Activated B cell treated with CpG ODN at 0.5 μM for 24 hours (primary cell): ENCODE data around the gene HOXB8. TPM values are rescaled to one million over a fixed set of nuclear protein-coding genes. Genes with fewer than 3 reads are reported as not detected.

ENCODE experiments used
- ATAC-seq: fragments of 200-7000 bp; cut with Tn5 transposase; one replicate; pipeline ENCODE4 v1.10.0; 2021; ENCODE audit warnings: low read depth, mild to moderate bottlenecking, moderate library complexity
- CTCF ChIA-PET: fragments of 350-600 bp; sonication (Branson Sonifier 250); formaldehyde crosslinking; loops from one replicate; lab custom pipeline; 2021; ENCODE audit warnings: antibody characterized with exemption; lab: Charles Lee
- POLR2A ChIA-PET: fragments of 350-600 bp; sonication (Branson Sonifier 250); formaldehyde crosslinking; loops from one replicate; lab custom pipeline; 2021; ENCODE audit warnings: antibody characterized with exemption; lab: Charles Lee
- DNase-seq: peaks from one replicate; pipeline ENCODE4 v3.0.0; 2022
- H3K27ac Mint-ChIP-seq: one replicate; pipeline ENCODE4 v1.8.0; 2020; ENCODE audit warnings: mixed read lengths
- H3K27me3 Mint-ChIP-seq: one replicate; pipeline ENCODE4 v1.8.0; 2021; ENCODE audit warnings: mixed read lengths
- H3K36me3 Mint-ChIP-seq: one replicate; pipeline ENCODE4 v1.8.0; 2021; ENCODE audit warnings: low read depth, mixed read lengths
- H3K4me1 Mint-ChIP-seq: one replicate; pipeline ENCODE4 v1.8.0; 2021; ENCODE audit warnings: mixed read lengths
- H3K4me3 Mint-ChIP-seq: one replicate; pipeline ENCODE4 v1.8.0; 2020; ENCODE audit warnings: mild to moderate bottlenecking, mixed read lengths
- H3K9me3 Mint-ChIP-seq: one replicate; pipeline ENCODE4 v1.8.0; 2020; ENCODE audit warnings: mixed read lengths
- intact Hi-C: fragments of 100-400 bp; cut with micrococcal nuclease; formaldehyde crosslinking; loops from one replicate; pipeline ENCODE4 v1.15.1; 2024
- total RNA-seq: library from RNA; stranded (reverse); gene quantifications from 2 replicates; pipeline ENCODE4 v1.2.3, GENCODE V29; 2022
- TF ChIP-seq, protein P1 (sequence below): fragments of 200-600 bp; IDR thresholded peaks from one replicate; pipeline ENCODE4 v1.8.0; 2022; ENCODE audit warnings: antibody characterized with exemption, mild to moderate bottlenecking

HOXB8 gene
- total RNA-seq, 1 donor from 2014 or later, result not detected

DNA sequence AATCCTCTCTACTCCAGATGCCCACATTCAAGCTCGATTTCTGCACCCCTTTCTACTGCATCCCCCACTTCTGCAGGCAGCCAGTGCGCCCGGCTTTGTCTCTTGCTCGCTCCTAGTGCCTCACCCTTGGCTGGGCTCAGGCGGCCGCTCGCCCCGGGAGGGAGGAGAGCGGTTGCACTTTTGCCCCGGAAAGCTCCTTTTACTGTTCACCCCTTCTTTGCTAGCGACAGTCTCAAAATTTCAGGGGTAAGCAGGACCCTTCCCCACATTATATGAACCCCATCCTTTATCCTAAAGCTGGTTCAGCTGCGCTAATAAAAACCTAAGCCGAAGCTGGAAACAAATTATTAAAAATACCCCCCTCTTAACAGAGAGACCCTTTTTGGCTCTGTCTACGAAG is 22.5 kb downstream of the HOXB8 start:
- TF ChIP-seq, protein P1, sequence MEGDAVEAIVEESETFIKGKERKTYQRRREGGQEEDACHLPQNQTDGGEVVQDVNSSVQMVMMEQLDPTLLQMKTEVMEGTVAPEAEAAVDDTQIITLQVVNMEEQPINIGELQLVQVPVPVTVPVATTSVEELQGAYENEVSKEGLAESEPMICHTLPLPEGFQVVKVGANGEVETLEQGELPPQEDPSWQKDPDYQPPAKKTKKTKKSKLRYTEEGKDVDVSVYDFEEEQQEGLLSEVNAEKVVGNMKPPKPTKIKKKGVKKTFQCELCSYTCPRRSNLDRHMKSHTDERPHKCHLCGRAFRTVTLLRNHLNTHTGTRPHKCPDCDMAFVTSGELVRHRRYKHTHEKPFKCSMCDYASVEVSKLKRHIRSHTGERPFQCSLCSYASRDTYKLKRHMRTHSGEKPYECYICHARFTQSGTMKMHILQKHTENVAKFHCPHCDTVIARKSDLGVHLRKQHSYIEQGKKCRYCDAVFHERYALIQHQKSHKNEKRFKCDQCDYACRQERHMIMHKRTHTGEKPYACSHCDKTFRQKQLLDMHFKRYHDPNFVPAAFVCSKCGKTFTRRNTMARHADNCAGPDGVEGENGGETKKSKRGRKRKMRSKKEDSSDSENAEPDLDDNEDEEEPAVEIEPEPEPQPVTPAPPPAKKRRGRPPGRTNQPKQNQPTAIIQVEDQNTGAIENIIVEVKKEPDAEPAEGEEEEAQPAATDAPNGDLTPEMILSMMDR, result no peak
- ChIA-PET POLR2A (interaction anchor here (0.8 to 1.6 kb wide), 6 partner anchors 14 to 257 kb away, joined by 3 to 5 read pairs (median 3); partner anchors contain the start of gene HOXB8), CTCF (interaction anchor here (0.8 to 4.5 kb wide), 22 partner anchors 9 to 567 kb away, joined by 3 to 31 read pairs (median 4); partner anchors contain the start of gene HOXB8)
- Mint-ChIP-seq H3K9me3 (no peaks in the 10 kb centered on the region), H3K4me3 (peak overlapping the region; percentile 56), H3K4me1 (peaks cover 45% of the 10 kb centered on the region), H3K27me3 (peaks cover 73% of the 10 kb centered on the region), H3K27ac (no peak overlapping the region), H3K36me3 (no peaks in the 10 kb centered on the region)
- no peak for ATAC-seq
- DNase-seq, result no peak
- intact Hi-C loops, result loop anchor here (2.0 to 10.0 kb wide), 4 partner anchors 136 to 438 kb away; no protein-coding TSS in a partner anchor

DNA sequence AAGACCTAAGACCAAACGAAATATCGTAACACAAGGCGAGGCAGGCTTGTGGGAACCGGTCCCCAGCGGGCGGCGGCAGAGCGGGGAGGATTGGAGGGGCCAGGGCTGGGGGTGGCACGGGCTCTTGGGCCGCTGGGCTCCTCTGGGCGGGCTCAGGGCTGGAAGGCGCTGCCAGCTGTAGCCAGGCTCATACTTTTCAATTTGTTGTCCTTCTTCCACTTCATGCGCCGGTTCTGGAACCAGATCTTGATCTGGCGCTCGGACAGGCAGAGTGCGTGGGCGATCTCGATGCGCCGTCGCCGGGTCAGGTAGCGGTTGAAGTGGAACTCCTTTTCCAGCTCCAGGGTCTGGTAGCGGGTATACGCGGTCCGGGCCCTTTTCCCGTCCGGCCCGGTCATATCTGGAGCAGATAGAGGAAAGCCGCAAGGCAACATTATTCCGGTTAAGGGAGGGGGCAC is 23.0 kb downstream of the HOXB8 start:
- Mint-ChIP-seq H3K36me3 (no peaks in the 10 kb centered on the region), H3K27me3 (peaks cover 74% of the 10 kb centered on the region), H3K4me3 (no peak overlapping the region), H3K27ac (no peak overlapping the region), H3K9me3 (no peaks in the 10 kb centered on the region), H3K4me1 (peaks cover 42% of the 10 kb centered on the region)
- POLR2A ChIA-PET, result interaction anchor here (0.8 to 1.6 kb wide), 3 partner anchors 13 to 26 kb away, joined by 3 to 5 read pairs (median 3); no protein-coding TSS in a partner anchor
- CTCF ChIA-PET, result interaction anchor here (1.1 to 4.5 kb wide), 11 partner anchors 8 to 566 kb away, joined by 3 to 31 read pairs (median 9); partner anchors contain the start of gene HOXB8
- DNase-seq (no peak), ATAC-seq (no peak)
- intact Hi-C loops, result loop anchor here (2.0 to 10.0 kb wide), 4 partner anchors 135 to 437 kb away; no protein-coding TSS in a partner anchor
- TF ChIP-seq, protein P1, result no peak

DNA sequence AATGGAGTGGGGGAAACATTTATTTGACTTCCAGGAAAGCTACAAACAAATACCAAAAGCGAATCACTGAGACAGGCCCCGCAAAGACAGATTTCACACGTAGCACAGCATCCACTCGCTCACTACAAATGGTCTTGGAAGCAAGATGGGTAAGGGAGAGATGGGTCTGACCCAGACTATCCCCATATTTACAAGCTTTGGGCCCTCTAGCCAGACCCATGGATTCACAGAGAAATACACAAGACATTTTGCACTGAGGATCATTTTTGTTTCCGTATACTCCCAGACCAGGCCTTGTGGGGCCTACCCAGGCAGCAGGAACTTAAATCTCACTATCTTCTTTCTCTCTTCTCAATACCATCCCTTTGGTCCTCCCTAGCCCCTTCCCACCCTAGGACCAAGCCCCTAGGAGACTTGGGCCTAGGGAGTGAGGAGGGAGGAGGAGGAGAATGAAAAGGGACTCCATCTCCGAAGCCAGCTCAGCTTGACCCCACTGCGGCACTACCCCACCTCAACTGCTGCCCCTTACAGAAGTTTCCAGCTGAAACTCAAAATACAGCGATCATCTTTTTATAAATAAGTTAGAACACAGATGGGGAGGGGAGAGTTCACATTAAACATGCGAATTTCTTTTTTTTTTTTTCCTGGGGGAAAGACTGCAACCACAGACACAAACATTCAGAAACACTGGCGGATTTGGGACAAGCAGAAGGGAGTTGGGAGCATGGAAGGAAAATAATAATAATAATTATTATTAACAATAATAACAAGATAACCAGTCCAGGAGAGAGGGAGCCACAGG is 23.6 kb downstream of the HOXB8 start:
- H3K4me3 Mint-ChIP-seq, result no peak overlapping the region

DNA sequence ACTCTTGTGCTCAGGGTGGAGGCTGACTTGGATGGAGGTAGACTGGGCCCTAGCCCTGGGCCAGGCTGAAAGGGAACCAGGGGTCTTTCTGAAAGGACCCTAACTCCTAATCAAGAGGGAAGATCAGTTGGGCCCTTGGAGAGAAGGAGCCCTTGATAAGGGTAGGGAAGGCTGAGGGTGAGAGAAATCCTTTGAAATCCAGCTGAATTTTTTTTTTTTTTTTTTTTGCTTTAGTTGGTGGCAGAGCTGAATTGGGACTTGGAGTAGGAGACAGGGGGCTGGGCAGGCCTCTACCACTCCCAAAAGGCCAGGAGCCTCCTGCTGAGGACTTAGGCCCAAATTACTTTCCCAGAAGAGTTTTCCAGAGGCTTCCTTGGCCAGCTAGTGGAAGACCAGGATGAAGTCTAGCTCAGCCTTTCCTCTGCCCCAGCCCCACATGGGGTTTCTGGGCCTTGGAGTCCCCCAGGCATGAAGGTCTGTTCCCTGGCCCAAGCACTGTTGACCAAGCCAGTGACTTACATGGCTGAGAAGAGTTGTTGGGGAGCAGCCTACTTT is 24.4 kb downstream of the HOXB8 start:
- intact Hi-C loops, result loop anchor here (10.0 kb wide), 1 partner anchor 436 kb away; no protein-coding TSS in a partner anchor
- H3K36me3 Mint-ChIP-seq, result no peaks in the 10 kb centered on the region
- H3K27ac Mint-ChIP-seq, result no peak overlapping the region
- ChIA-PET POLR2A (interaction anchor here (0.6 kb wide), 2 partner anchors 229 to 1310 kb away, joined by 3 to 4 read pairs; no protein-coding TSS in a partner anchor), CTCF (interaction anchor here (1.3 to 3.2 kb wide), 3 partner anchors 22 to 255 kb away, joined by 3 to 21 read pairs (median 5); no protein-coding TSS in a partner anchor)
- no peaks in the 10 kb centered on the region for H3K9me3 Mint-ChIP-seq
- H3K4me3 Mint-ChIP-seq, result no peak overlapping the region
- TF ChIP-seq, protein P1, result no peak
- H3K4me1 Mint-ChIP-seq, result peaks cover 43% of the 10 kb centered on the region
- H3K27me3 Mint-ChIP-seq, result peaks cover 78% of the 10 kb centered on the region
- no peak for ATAC-seq
- DNase-seq, result no peak

More for the DNA sequence above, 23.6 kb downstream of the HOXB8 start:
- intact Hi-C loops, result loop anchor here (2.0 to 10.0 kb wide), 4 partner anchors 135 to 437 kb away; no protein-coding TSS in a partner anchor
- Mint-ChIP-seq H3K27me3 (peaks cover 76% of the 10 kb centered on the region), H3K4me1 (peaks cover 38% of the 10 kb centered on the region), H3K36me3 (no peaks in the 10 kb centered on the region), H3K9me3 (no peaks in the 10 kb centered on the region), H3K27ac (no peak overlapping the region)
- TF ChIP-seq, protein P1, result no peak
- ChIA-PET CTCF (interaction anchor here (1.3 to 4.5 kb wide), 7 partner anchors 21 to 257 kb away, joined by 3 to 29 read pairs (median 9); no protein-coding TSS in a partner anchor), POLR2A (interaction anchor here (0.6 to 1.6 kb wide), 3 partner anchors 13 to 1309 kb away, joined by 3 to 4 read pairs (median 3); no protein-coding TSS in a partner anchor)
- ATAC-seq (no peak), DNase-seq (no peak)
